HG03159 (cell line): ENCODE measurements around the gene EGFL7.

Experiments used
- ATAC-seq: cut with Tn5 transposase; IDR thresholded peaks from one replicate; pipeline ENCODE4 v1.9.1; 2021; ENCODE audit warnings: mild to moderate bottlenecking, moderate library complexity; ENCODE audit not compliant: unreplicated experiment

The EGFL7 gene

GRCh38 chr9:136671646-136672430 lies 9.1 kb downstream of the EGFL7 start:
- no peak for ATAC-seq

GRCh38 chr9:136672431-136673087 lies 9.8 kb downstream of the EGFL7 start:
- no peak for ATAC-seq

- no peak for ATAC-seq
These were observed 10.6 kb downstream of the EGFL7 start for GRCh38 chr9:136673088-136673974.

DNA sequence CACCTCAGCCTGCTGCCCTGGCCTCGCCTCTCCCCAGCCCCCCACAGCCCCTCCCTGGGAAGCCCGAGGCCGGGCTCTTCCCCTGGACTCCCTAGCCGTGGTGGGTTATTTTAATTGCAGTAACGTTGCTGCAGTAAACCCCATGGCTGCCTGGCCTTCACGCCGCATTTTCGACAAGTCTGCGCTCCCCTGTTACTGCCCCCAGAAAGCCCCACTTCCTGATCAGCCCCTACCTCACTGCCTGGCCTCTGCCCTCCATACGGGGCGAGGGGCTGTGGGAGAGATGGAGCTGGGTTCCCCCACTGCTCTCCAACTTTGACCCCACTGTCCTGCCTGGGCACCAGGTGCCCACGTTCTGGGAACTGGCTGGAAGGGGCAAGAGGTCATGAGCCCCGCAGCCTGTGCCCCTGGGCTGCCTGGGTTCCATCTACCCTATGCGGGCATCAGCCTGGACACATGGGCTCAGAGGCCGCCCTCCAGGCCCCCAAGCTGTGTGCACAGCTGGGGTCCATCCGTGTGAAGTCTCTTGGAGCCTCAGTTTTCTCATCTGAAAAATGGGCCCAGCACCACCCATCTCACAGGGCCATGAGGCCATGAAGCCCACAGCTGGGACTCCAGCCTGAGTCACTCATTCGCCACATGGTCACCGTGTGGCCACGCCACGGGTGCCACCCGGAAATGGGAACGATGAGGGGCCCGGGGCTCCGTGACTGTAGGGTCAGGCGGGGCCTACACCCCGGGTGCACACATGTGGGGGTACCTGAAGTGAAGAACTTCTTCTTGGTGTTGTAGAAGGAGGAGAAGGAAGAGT lies 11.5 kb downstream of the EGFL7 start:
- no peak for ATAC-seq

- no peak for ATAC-seq
These were observed 12.2 kb downstream of the EGFL7 start for GRCh38 chr9:136674786-136675349.

GRCh38 chr9:136675477-136676296 lies 13.0 kb downstream of the EGFL7 start:
- ATAC-seq = no peak

DNA sequence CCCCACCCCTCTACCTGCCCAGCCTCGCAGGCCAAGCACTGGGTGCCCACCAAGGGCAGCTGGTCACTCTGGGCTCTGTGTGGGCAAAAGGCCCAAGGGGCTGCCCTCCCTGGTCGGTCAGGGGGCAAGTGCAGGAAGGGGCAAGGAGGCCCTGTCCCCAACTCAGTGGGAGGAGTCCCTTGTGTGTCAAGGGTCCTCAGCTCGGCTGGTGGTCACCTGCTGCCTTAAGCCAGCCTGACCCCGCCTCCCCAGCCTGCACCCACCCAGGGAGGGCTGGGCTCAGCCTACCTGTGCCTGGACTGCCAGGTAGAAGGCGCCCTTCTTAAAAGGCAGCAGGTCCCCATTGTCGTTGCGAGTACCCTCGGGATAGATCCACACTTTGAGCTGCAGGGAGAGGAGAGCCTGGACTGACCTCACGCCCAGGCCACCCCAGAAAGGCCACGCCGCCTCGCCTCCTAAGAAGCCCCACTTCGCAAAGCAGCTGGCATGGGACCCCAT lies 13.6 kb downstream of the EGFL7 start:
- ATAC-seq = no peak

DNA sequence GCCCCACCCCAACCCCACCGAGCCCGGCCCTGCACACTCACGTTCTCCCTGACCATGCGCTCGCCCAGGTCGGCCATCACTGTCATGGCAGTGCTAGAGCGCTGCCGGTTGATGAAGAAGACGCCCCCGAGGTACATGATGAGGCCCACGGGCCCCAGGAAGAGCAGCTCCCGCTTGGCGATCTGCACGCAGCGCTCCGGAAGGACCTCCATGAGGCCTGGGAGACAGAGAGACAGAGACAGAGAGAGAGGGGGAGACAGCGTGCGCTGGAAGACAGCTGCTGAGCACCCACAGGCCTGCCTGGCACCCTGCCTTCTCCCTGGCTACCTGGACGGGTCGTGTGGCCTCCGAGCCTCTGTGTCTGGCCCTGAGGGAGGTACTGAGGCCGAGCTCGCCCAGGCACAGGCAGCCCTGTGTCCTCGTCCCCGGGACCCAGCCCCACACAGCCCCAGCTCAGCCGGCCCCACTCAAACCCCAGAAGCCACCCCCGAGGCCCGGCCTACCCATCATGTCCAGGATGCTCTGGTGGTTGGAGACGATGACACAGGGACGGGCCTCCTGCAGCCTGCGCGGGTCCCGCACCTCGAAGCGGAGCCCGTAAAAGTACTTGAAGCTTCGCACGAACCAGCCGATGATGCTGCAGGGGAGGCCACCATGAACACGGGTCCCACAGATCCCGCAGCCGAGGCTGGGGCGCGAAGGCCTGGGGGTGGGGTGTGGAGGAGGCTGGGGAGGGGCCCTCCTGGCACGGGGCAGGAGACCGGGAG lies 14.4 kb downstream of the EGFL7 start:
- ATAC-seq = no peak

GRCh38 chr9:136678034-136678433 lies 15.3 kb downstream of the EGFL7 start:
- ATAC-seq = no peak

- ATAC-seq = no peak
These were observed 15.9 kb downstream of the EGFL7 start for GRCh38 chr9:136678624-136679023.

GRCh38 chr9:136679431-136679941 lies 16.8 kb downstream of the EGFL7 start:
- no peak for ATAC-seq

DNA sequence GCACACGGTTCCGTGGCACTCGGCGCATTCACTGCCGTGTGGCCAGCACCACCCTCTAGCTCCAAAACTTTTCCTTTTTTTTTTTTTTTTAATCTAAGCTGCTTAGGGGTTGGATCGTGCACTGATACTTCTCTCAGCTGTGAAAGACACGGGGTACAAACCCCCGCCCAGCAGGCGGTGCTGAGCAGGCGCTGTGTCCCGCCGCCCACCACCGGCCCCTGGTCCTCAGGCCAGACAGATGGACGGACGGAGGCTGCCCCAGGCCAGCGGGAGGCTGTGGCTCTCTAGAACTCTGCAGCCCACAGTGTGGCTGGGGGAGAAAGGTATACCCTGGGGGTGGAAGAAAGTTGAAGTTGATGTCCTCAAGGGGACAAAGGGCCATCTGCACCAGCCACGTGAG lies 18.3 kb downstream of the EGFL7 start:
- no peak for ATAC-seq

GRCh38 chr9:136681945-136682699 lies 19.4 kb downstream of the EGFL7 start:
- no peak for ATAC-seq

DNA sequence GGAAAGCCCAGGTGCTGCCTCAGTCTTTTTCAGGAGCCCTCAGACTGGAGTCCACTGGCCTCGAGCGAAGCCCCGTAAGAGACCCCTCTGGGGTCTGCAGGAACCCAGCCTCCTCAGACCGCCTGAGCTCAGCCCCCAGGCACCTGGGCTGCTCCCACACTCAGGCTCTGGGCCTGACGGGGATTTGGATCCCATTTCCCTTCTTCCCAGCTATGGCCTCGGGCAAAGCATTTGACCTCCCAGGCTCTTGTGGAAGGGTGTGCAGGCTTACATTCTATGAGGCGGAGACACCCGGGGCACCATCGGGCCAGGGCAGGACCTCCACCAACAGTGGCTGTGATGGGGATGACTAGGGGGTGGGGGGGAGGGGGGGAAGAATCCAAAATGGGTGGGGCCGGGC lies 20.0 kb downstream of the EGFL7 start:
- ATAC-seq = no peak

GRCh38 chr9:136683173-136683745 lies 20.5 kb downstream of the EGFL7 start:
- no peak for ATAC-seq

- ATAC-seq = no peak
These were observed 21.0 kb downstream of the EGFL7 start for GRCh38 chr9:136683755-136684154.

- no peak for ATAC-seq
These were observed 21.6 kb downstream of the EGFL7 start for GRCh38 chr9:136684339-136684738.
